ENCODE measurements around the gene ARL2. TPM values are rescaled to one million over a fixed set of nuclear protein-coding genes. Genes with fewer than 3 reads are reported as not detected.

Gene ARL2
- polyA plus RNA-seq, 3 donors = 34.3 to 40.4 (median 34.4) TPM

DNA sequence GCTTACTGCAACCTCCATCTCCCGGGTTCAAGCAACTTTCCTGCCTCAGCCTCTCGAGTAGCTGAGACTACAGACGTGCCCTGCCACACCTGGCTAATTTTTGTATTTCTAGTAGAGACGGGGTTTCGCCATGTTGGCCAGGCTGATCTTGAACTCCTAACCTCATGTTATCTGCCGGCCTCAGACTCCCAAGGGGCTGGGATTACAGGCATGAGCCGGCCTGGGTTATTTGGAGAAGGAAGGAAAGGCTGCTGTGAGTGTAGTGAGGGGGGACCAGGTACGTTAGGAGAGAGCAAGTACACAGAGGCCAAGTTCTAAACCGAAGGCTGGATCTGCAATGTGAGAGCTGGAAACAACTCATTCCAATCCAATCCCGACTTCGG, 17.6 kb upstream of the ARL2 start:
- no peaks in the 10 kb centered on the region for H3K79me2 ChIP-seq (ENCODE audit: insufficient read depth, low read length)
- Mint-ChIP-seq H3K36me3 (peaks cover 12 to 22% of the 10 kb centered on the region in 2 donors), H3K27me3 (ENCODE audit: low read depth in 3 of 3) (peaks cover 2 to 9% (median 3%) of the 10 kb centered on the region in 3 donors), H3K9me3 (no peaks in the 10 kb centered on the region), H3K4me3 (peak overlapping the region; percentile 83 to 98), H3K27ac (peak overlapping the region in 4 of 7 donors; percentile 72 to 87 (median 80)), H3K4me1 (peaks cover 36% of the 10 kb centered on the region)
- intact Hi-C loops (cut with micrococcal nuclease) = no loop called here
- H3K9me3 ChIP-seq (replicated peaks in 1 of 2; ENCODE audit: control insufficient read depth in 1 of 2, insufficient read depth in 1 of 2, low read length in 2 of 2) = no peaks in the 10 kb centered on the region
- peaks cover 19 to 24% of the 10 kb centered on the region in 2 donors for H3K4me1 ChIP-seq (ENCODE audit: control insufficient read depth in 1 of 2, insufficient read depth in 2 of 2, low read length in 2 of 2)
- H3K36me3 ChIP-seq (replicated peaks in 1 of 2; ENCODE audit: control insufficient read depth in 1 of 2, insufficient read depth in 2 of 2, low read length in 2 of 2) = no peaks in the 10 kb centered on the region
- no peak for DNase-seq
- no peaks in the 10 kb centered on the region for H3K27me3 ChIP-seq (ENCODE audit: control insufficient read depth in 2 of 2, insufficient read depth in 2 of 2, low read length in 2 of 2)
- H3K27ac ChIP-seq (ENCODE audit: low read depth in 1 of 2, low read length in 2 of 2) = peak overlapping the region in 1 of 2 donors; percentile 81
- peak overlapping the region; percentile 52 to 90 (median 53) for H3K4me3 ChIP-seq (replicated peaks in 1 of 3; ENCODE audit: low read depth in 2 of 3, low read length in 3 of 3)
- H3K4me2 ChIP-seq (replicated peaks; ENCODE audit: extremely low read depth, low read length, poor library complexity, severe bottlenecking) = peak overlapping the region; percentile 92
- peak overlapping the region; percentile 69 for H3K9ac ChIP-seq (ENCODE audit: insufficient read depth, low read length, poor library complexity, severe bottlenecking)
- 49% methylated on average over 3 of the region's 11 CpGs for WGBS (ENCODE audit: insufficient coverage)
- H2AFZ ChIP-seq (ENCODE audit: insufficient read depth, low read depth, low read length, poor library complexity, severe bottlenecking) = peak overlapping the region; percentile 95
- H4K20me1 ChIP-seq (ENCODE audit: insufficient read depth, low read length) = no peaks in the 10 kb centered on the region
- TF ChIP-seq, protein P1, sequence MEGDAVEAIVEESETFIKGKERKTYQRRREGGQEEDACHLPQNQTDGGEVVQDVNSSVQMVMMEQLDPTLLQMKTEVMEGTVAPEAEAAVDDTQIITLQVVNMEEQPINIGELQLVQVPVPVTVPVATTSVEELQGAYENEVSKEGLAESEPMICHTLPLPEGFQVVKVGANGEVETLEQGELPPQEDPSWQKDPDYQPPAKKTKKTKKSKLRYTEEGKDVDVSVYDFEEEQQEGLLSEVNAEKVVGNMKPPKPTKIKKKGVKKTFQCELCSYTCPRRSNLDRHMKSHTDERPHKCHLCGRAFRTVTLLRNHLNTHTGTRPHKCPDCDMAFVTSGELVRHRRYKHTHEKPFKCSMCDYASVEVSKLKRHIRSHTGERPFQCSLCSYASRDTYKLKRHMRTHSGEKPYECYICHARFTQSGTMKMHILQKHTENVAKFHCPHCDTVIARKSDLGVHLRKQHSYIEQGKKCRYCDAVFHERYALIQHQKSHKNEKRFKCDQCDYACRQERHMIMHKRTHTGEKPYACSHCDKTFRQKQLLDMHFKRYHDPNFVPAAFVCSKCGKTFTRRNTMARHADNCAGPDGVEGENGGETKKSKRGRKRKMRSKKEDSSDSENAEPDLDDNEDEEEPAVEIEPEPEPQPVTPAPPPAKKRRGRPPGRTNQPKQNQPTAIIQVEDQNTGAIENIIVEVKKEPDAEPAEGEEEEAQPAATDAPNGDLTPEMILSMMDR (IDR thresholded peaks at IDR 0.05) = no peak

DNA sequence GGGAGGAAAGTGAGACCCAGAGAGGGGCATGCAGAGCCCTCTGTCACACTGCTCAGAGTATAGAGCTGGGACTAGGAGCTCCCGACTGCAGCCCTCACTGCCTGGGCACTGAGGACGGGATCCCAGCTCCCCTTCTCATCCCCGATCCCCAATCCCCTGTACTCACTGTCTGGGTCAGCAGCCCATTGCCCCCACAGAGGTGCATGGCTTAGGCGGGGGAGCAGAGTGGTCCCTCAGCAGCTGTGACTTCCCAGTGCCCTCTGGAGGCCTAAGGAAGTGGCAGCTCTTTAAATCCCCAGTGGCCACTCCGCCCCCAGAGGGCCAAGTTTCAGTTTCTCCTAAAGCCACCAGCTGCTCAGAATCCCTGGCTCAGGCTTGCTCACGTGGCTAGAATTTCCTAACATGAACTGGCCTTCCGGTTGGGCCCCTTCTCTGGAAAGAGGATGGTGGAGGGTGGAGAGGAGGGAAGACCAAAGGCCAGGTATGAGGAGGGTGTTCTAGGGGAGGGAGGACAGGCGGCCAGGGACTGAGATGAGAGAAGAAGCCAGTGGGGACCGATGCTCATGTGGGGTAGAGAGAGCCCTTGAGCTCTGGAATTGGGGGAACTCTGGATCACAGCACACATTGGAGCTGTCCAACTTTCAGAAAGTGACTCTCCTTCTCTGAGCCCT, 17.1 kb upstream of the ARL2 start, which contains the start of gene BATF2:
Gene BATF2, minus strand, starts transcription at position 262 of the 671 bp plus-strand sequence. Its CDS starts 57 bp downstream, at position 205.
- H4K20me1 ChIP-seq (ENCODE audit: insufficient read depth, low read length) = no peaks in the 10 kb centered on the region
- H3K4me2 ChIP-seq (replicated peaks; ENCODE audit: extremely low read depth, low read length, poor library complexity, severe bottlenecking) = peak within 1 kb of the TSS; percentile 92
- peak within 1 kb of the TSS; percentile 95 for H2AFZ ChIP-seq (ENCODE audit: insufficient read depth, low read depth, low read length, poor library complexity, severe bottlenecking)
- no peaks in the 10 kb centered on the region for H3K9me3 Mint-ChIP-seq
- no peaks in the 10 kb centered on the region for H3K36me3 ChIP-seq (replicated peaks in 1 of 2; ENCODE audit: control insufficient read depth in 1 of 2, insufficient read depth in 2 of 2, low read length in 2 of 2)
- peak within 1 kb of the TSS; percentile 83 to 98 for H3K4me3 Mint-ChIP-seq
- 0% methylated on average over 5 of the region's 9 CpGs for WGBS (ENCODE audit: insufficient coverage)
- TF ChIP-seq, protein P1 (IDR thresholded peaks at IDR 0.05) = peak; percentile 56
- peaks cover 31% of the 10 kb centered on the region for H3K4me1 Mint-ChIP-seq
- H3K4me1 ChIP-seq (ENCODE audit: control insufficient read depth in 1 of 2, insufficient read depth in 2 of 2, low read length in 2 of 2) = peaks cover 14 to 18% of the 10 kb centered on the region in 2 donors
- H3K9ac ChIP-seq (ENCODE audit: insufficient read depth, low read length, poor library complexity, severe bottlenecking) = peak within 1 kb of the TSS; percentile 69
- H3K79me2 ChIP-seq (ENCODE audit: insufficient read depth, low read length) = no peaks in the 10 kb centered on the region
- no peaks in the 10 kb centered on the region for H3K9me3 ChIP-seq (replicated peaks in 1 of 2; ENCODE audit: control insufficient read depth in 1 of 2, insufficient read depth in 1 of 2, low read length in 2 of 2)
- H3K27me3 ChIP-seq (ENCODE audit: control insufficient read depth in 2 of 2, insufficient read depth in 2 of 2, low read length in 2 of 2) = no peaks in the 10 kb centered on the region
- peak within 1 kb of the TSS in 5 of 7 donors; percentile 72 to 91 (median 82) for H3K27ac Mint-ChIP-seq
- peak within 1 kb of the TSS in 1 of 2 donors; percentile 81 for H3K27ac ChIP-seq (ENCODE audit: low read depth in 1 of 2, low read length in 2 of 2)
- peak within 1 kb of the TSS; percentile 52 to 90 (median 53) for H3K4me3 ChIP-seq (replicated peaks in 1 of 3; ENCODE audit: low read depth in 2 of 3, low read length in 3 of 3)
- H3K27me3 Mint-ChIP-seq (ENCODE audit: low read depth in 3 of 3) = peaks cover 2 to 9% (median 3%) of the 10 kb centered on the region in 3 donors
- intact Hi-C loops (cut with micrococcal nuclease) = no loop called here
- DNase-seq = peak; percentile 58 to 82 (median 75)
- peaks cover 7 to 17% of the 10 kb centered on the region in 2 donors for H3K36me3 Mint-ChIP-seq
